Activated CD8-positive, alpha-beta T cell treated with anti-CD3 and anti-CD28 coated beads for 36 hours (primary cell): ENCODE measurements around the gene ENPP6. TPM values are rescaled to one million over a fixed set of nuclear protein-coding genes. Genes with fewer than 3 reads are reported as not detected.

Source experiments
- ATAC-seq: fragments of 200-7000 bp; cut with Tn5 transposase; one replicate; pipeline ENCODE4 v1.10.0; 2021; ENCODE audit warnings: mild to moderate bottlenecking, moderate library complexity
- CTCF ChIA-PET: fragments of 350-600 bp; sonication (Branson Sonifier 250); formaldehyde crosslinking; loops from one replicate; lab custom pipeline; 2021; ENCODE audit warnings: antibody characterized with exemption; lab: Charles Lee
- POLR2A ChIA-PET: fragments of 350-600 bp; sonication (Branson Sonifier 250); formaldehyde crosslinking; loops from one replicate; lab custom pipeline; 2021; ENCODE audit warnings: antibody characterized with exemption; lab: Charles Lee
- DNase-seq: peaks from one replicate; pipeline ENCODE4 v3.0.0-alpha.2; 2020
- H3K27ac Mint-ChIP-seq: one replicate; pipeline ENCODE4 v1.8.0; 2021; ENCODE audit warnings: mild to moderate bottlenecking, mixed read lengths
- H3K27me3 Mint-ChIP-seq: one replicate; pipeline ENCODE4 v1.8.0; 2021; ENCODE audit warnings: mixed read lengths
- H3K36me3 Mint-ChIP-seq: one replicate; pipeline ENCODE4 v1.8.0; 2021; ENCODE audit warnings: low read depth, mixed read lengths
- H3K4me1 Mint-ChIP-seq: one replicate; pipeline ENCODE4 v1.8.0; 2021; ENCODE audit warnings: low read depth, mixed read lengths
- H3K4me3 Mint-ChIP-seq: one replicate; pipeline ENCODE4 v1.8.0; 2021; ENCODE audit warnings: mild to moderate bottlenecking, moderate library complexity, mixed read lengths
- H3K9me3 Mint-ChIP-seq: one replicate; pipeline ENCODE4 v1.8.0; 2021; ENCODE audit warnings: mixed read lengths
- intact Hi-C: fragments of 100-400 bp; cut with micrococcal nuclease; formaldehyde crosslinking; loops from one replicate; pipeline ENCODE4 v1.10.0; 2022
- total RNA-seq, 2 experiments: library from RNA; stranded (reverse); gene quantifications; one replicate each; pipeline ENCODE4 v1.2.3, GENCODE V29; 2021
- TF ChIP-seq, protein P1 (sequence below): fragments of 200-600 bp; IDR thresholded peaks from one replicate; pipeline ENCODE4 v1.8.0; 2022; ENCODE audit warnings: antibody characterized with exemption, mild to moderate bottlenecking

ENPP6 gene
- total RNA-seq, 2 experiments from 2014 or later: 0.27 to 0.40 TPM

- ATAC-seq (no peak), DNase-seq (no peak)
- Mint-ChIP-seq H3K27me3 (no peaks in the 10 kb centered on the region), H3K36me3 (no peaks in the 10 kb centered on the region), H3K27ac (no peak overlapping the region), H3K4me3 (no peak overlapping the region), H3K9me3 (no peaks in the 10 kb centered on the region), H3K4me1 (no peaks in the 10 kb centered on the region)
- ChIA-PET CTCF (no interaction called here), POLR2A (no interaction called here)
- intact Hi-C loops: no loop called here
- TF ChIP-seq, protein P1, sequence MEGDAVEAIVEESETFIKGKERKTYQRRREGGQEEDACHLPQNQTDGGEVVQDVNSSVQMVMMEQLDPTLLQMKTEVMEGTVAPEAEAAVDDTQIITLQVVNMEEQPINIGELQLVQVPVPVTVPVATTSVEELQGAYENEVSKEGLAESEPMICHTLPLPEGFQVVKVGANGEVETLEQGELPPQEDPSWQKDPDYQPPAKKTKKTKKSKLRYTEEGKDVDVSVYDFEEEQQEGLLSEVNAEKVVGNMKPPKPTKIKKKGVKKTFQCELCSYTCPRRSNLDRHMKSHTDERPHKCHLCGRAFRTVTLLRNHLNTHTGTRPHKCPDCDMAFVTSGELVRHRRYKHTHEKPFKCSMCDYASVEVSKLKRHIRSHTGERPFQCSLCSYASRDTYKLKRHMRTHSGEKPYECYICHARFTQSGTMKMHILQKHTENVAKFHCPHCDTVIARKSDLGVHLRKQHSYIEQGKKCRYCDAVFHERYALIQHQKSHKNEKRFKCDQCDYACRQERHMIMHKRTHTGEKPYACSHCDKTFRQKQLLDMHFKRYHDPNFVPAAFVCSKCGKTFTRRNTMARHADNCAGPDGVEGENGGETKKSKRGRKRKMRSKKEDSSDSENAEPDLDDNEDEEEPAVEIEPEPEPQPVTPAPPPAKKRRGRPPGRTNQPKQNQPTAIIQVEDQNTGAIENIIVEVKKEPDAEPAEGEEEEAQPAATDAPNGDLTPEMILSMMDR: no peak
Measured at GRCh38 chr4:184062769-184063168, 154.9 kb downstream of the ENPP6 start.

GRCh38 chr4:184061582-184061981, 156.1 kb downstream of the ENPP6 start:
- Mint-ChIP-seq H3K36me3 (no peaks in the 10 kb centered on the region), H3K27ac (no peak overlapping the region), H3K4me3 (no peak overlapping the region), H3K27me3 (no peaks in the 10 kb centered on the region), H3K4me1 (no peaks in the 10 kb centered on the region), H3K9me3 (no peaks in the 10 kb centered on the region)
- TF ChIP-seq, protein P1: no peak
- ATAC-seq: no peak
- ChIA-PET POLR2A (no interaction called here), CTCF (no interaction called here)
- intact Hi-C loops: no loop called here
- DNase-seq: no peak

GRCh38 chr4:184059099-184059498, 158.6 kb downstream of the ENPP6 start:
- POLR2A ChIA-PET: no interaction called here
- H3K4me3 Mint-ChIP-seq: no peak overlapping the region

DNA sequence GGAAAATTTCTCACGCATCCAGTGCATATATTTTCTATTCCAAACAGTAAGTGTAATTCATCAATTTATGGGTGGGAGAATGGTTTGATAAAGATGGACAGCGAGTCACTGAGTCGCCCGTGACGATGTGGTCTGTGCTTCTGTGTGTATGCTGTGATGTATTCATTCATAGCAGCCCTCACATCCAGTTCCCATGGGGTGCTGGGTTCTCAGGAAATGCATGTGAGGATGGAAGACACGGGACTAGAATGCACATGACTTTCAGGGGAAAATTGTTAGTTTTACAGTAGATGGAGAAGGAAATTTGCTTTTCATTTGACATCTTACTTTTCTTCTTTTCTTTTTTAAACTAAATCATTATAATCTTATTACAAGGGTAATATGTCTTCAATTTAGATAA, 159.6 kb downstream of the ENPP6 start:
- Mint-ChIP-seq H3K4me3 (no peak overlapping the region), H3K27me3 (no peaks in the 10 kb centered on the region), H3K4me1 (no peaks in the 10 kb centered on the region), H3K9me3 (no peaks in the 10 kb centered on the region), H3K36me3 (no peaks in the 10 kb centered on the region), H3K27ac (no peak overlapping the region)
- no peak for DNase-seq
- no peak for ATAC-seq
- POLR2A ChIA-PET: no interaction called here
- intact Hi-C loops: no loop called here
- TF ChIP-seq, protein P1: no peak
- CTCF ChIA-PET: no interaction called here

More at GRCh38 chr4:184059099-184059498, 158.6 kb downstream of the ENPP6 start:
- TF ChIP-seq, protein P1: no peak
- Mint-ChIP-seq H3K9me3 (no peaks in the 10 kb centered on the region), H3K4me1 (no peaks in the 10 kb centered on the region), H3K27me3 (no peaks in the 10 kb centered on the region), H3K36me3 (no peaks in the 10 kb centered on the region), H3K27ac (no peak overlapping the region)
- CTCF ChIA-PET: no interaction called here
- DNase-seq (no peak), ATAC-seq (no peak)
- intact Hi-C loops: no loop called here

DNA sequence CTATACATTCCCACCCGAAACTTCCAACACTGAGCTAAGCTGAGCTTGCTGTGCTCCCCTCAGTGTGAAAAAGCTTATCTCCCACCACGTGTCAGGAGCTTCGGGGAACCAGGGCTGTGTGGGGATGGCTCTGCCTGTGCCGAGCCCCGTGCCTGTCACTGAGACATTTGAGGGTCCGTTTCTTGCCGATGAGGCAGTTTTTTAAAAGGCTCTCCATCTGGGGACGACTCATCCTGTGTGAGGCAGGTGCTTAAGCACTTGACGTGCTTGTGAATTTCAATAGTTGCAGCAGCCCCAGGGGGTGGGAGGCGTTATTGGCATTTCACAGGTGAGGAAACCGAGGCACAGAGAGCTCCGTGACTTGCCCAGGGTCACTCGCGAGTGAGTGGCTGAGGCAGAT, 160.8 kb downstream of the ENPP6 start:
- no peak for DNase-seq
- intact Hi-C loops: no loop called here
- Mint-ChIP-seq H3K27me3 (no peaks in the 10 kb centered on the region), H3K9me3 (no peaks in the 10 kb centered on the region), H3K27ac (no peak overlapping the region), H3K4me3 (no peak overlapping the region), H3K36me3 (no peaks in the 10 kb centered on the region), H3K4me1 (no peaks in the 10 kb centered on the region)
- POLR2A ChIA-PET: no interaction called here
- ATAC-seq: no peak
- TF ChIP-seq, protein P1: no peak
- CTCF ChIA-PET: no interaction called here
